NOMO-1 (cell line): ENCODE measurements around the gene FOXRED2.

Source experiments
- DNase-seq, 2 experiments: peaks; one replicate each; lab custom pipeline; 2025; ENCODE audit not compliant: unreplicated experiment in 2 of 2; lab: John Stamatoyannopoulos, UW

Gene FOXRED2

GRCh38 chr22:36471341-36471821, 35.5 kb downstream of the FOXRED2 start:
- DNase-seq, result no peak

- DNase-seq, result no peak
These were observed 35.9 kb downstream of the FOXRED2 start for GRCh38 chr22:36470994-36471331.

GRCh38 chr22:36470162-36470993, 36.5 kb downstream of the FOXRED2 start:
- DNase-seq, result peak; percentile 82 to 88

GRCh38 chr22:36469094-36469710, 37.6 kb downstream of the FOXRED2 start:
- no peak for DNase-seq

- DNase-seq, result peak; percentile 85 to 94
These were observed 38.9 kb downstream of the FOXRED2 start for GRCh38 chr22:36467946-36468345.

- DNase-seq, result no peak
These were observed 39.6 kb downstream of the FOXRED2 start for GRCh38 chr22:36467042-36467810.

GRCh38 chr22:36466258-36466657, 40.6 kb downstream of the FOXRED2 start:
- DNase-seq, result no peak

GRCh38 chr22:36465232-36466021, 41.4 kb downstream of the FOXRED2 start:
- no peak for DNase-seq

- DNase-seq, result no peak
These were observed 42.1 kb downstream of the FOXRED2 start for GRCh38 chr22:36464715-36465231.

GRCh38 chr22:36463783-36464184, 43.1 kb downstream of the FOXRED2 start:
- DNase-seq, result no peak

- no peak for DNase-seq
These were observed 44.9 kb downstream of the FOXRED2 start for GRCh38 chr22:36461665-36462649.

GRCh38 chr22:36460202-36460601, 46.6 kb downstream of the FOXRED2 start:
- no peak for DNase-seq

- DNase-seq, result no peak
These were observed 49.0 kb downstream of the FOXRED2 start for GRCh38 chr22:36457688-36458450.

GRCh38 chr22:36456464-36456845, 50.4 kb downstream of the FOXRED2 start:
- DNase-seq, result peak in 1 of 2 experiments; percentile 45

GRCh38 chr22:36455571-36456463, 51.0 kb downstream of the FOXRED2 start:
- no peak for DNase-seq

- DNase-seq, result peak; percentile 95 to 96
These were observed 51.8 kb downstream of the FOXRED2 start for GRCh38 chr22:36454916-36455570.

GRCh38 chr22:36453855-36454378, 52.9 kb downstream of the FOXRED2 start:
- DNase-seq, result no peak
